ENCODE data around the gene EXOSC2.

Gene EXOSC2

DNA sequence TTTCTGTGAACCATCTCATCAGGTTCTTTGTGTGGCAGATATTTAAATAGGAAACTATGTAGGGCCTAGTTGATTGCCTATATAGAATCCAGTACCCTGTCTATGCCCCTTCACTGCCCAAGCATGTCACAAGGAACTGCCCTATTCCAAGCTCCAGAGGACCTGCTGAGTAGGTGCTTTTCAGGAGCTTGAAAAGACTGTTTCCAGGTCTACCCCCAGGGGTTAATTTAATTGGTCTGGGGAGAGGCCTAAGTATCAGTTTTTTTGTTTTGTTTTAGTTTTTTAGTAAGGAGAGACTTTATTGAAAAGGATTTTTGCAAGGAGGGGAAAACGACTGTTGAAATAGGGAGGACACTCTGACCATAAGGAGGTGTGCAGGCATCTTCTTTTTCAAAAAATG, 43.3 kb downstream of the EXOSC2 start:
- TF ChIP-seq EGR1 (IDR thresholded peaks at IDR 0.05) (no peak), EP300 (IDR thresholded peaks at IDR 0.05; ENCODE audit: borderline replicate concordance) (no peak), CREB1 (IDR thresholded peaks at IDR 0.05; ENCODE audit: low read depth) (no peak), TCF12 (IDR thresholded peaks at IDR 0.05; ENCODE audit: low read depth) (no peak), TAF1 (IDR thresholded peaks at IDR 0.05; ENCODE audit: low read depth) (no peak), FOXM1 (IDR thresholded peaks at IDR 0.05; ENCODE audit: borderline replicate concordance, low read depth) (no peak)

DNA sequence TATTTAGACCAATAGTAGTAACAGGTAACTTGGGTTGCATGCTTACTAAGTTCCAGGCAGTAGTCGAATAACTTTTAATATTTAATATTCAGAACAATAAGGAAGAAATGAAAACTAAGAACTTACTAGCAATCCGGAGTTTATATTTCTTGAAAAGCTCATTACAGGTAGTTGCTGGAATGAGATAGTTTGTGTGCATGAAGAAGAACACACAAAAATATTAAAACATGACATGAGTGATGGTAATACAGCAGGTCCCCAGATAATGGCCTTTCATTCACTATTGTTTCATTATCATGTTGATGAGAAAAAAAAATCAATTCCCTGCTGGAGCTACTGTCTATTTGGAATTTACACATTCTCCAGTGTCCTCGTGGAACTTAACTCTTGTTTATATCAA, 44.7 kb downstream of the EXOSC2 start:
- TF ChIP-seq RAD21 (IDR thresholded peaks at IDR 0.05; ENCODE audit: low read depth) (no peak), TAF1 (IDR thresholded peaks at IDR 0.05; ENCODE audit: low read depth) (no peak), EP300 (IDR thresholded peaks at IDR 0.05; ENCODE audit: borderline replicate concordance) (no peak), NFIC (IDR thresholded peaks at IDR 0.05) (no peak), CEBPB (IDR thresholded peaks at IDR 0.05) (no peak), TCF12 (IDR thresholded peaks at IDR 0.05; ENCODE audit: low read depth) (no peak), CREB1 (IDR thresholded peaks at IDR 0.05; ENCODE audit: low read depth) (no peak), TEAD4 (IDR thresholded peaks at IDR 0.05) (no peak), FOXM1 (IDR thresholded peaks at IDR 0.05; ENCODE audit: borderline replicate concordance, low read depth) (no peak), ZBTB7A (IDR thresholded peaks at IDR 0.05; ENCODE audit: low read depth) (no peak), YY1 (IDR thresholded peaks at IDR 0.05; ENCODE audit: low read depth) (no peak), EGR1 (IDR thresholded peaks at IDR 0.05) (no peak)
- TF ChIP-seq, protein P1, sequence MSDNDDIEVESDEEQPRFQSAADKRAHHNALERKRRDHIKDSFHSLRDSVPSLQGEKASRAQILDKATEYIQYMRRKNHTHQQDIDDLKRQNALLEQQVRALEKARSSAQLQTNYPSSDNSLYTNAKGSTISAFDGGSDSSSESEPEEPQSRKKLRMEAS (IDR thresholded peaks at IDR 0.05), result no peak
- TF ChIP-seq, protein P2, sequence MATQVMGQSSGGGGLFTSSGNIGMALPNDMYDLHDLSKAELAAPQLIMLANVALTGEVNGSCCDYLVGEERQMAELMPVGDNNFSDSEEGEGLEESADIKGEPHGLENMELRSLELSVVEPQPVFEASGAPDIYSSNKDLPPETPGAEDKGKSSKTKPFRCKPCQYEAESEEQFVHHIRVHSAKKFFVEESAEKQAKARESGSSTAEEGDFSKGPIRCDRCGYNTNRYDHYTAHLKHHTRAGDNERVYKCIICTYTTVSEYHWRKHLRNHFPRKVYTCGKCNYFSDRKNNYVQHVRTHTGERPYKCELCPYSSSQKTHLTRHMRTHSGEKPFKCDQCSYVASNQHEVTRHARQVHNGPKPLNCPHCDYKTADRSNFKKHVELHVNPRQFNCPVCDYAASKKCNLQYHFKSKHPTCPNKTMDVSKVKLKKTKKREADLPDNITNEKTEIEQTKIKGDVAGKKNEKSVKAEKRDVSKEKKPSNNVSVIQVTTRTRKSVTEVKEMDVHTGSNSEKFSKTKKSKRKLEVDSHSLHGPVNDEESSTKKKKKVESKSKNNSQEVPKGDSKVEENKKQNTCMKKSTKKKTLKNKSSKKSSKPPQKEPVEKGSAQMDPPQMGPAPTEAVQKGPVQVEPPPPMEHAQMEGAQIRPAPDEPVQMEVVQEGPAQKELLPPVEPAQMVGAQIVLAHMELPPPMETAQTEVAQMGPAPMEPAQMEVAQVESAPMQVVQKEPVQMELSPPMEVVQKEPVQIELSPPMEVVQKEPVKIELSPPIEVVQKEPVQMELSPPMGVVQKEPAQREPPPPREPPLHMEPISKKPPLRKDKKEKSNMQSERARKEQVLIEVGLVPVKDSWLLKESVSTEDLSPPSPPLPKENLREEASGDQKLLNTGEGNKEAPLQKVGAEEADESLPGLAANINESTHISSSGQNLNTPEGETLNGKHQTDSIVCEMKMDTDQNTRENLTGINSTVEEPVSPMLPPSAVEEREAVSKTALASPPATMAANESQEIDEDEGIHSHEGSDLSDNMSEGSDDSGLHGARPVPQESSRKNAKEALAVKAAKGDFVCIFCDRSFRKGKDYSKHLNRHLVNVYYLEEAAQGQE (IDR thresholded peaks at IDR 0.05; ENCODE audit: low read depth), result no peak
- TF ChIP-seq, protein P3, sequence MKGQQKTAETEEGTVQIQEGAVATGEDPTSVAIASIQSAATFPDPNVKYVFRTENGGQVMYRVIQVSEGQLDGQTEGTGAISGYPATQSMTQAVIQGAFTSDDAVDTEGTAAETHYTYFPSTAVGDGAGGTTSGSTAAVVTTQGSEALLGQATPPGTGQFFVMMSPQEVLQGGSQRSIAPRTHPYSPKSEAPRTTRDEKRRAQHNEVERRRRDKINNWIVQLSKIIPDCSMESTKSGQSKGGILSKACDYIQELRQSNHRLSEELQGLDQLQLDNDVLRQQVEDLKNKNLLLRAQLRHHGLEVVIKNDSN (IDR thresholded peaks at IDR 0.05), result no peak

DNA sequence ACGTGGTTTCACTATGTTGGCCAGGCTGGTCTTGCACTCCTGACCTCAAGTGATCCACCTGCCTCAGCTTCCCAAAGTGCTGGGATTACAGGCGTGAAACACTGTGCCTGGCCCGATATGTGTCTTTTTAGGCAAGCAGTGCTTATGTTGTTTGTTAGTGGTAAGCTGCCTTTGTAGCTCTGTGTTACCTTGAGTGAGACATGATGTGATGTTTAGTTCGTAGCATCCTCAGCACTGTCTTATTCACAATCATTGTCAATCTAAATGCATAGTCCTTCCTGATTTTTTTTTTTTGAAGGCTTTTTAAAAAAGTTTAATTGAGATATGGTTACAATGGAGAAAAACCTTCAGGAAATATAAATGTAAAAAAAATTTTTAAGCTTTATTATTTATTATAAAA, 45.5 kb downstream of the EXOSC2 start:
- TF ChIP-seq NFIC (IDR thresholded peaks at IDR 0.05), result no peak
- TF ChIP-seq, protein P3 (IDR thresholded peaks at IDR 0.05), result no peak
- TF ChIP-seq YY1 (IDR thresholded peaks at IDR 0.05; ENCODE audit: low read depth), result no peak
- TF ChIP-seq ZBTB7A (IDR thresholded peaks at IDR 0.05; ENCODE audit: low read depth), result no peak
- TF ChIP-seq TCF12 (IDR thresholded peaks at IDR 0.05; ENCODE audit: low read depth), result no peak
- no peak for TF ChIP-seq TAF1 (IDR thresholded peaks at IDR 0.05; ENCODE audit: low read depth)
- no peak for TF ChIP-seq EP300 (IDR thresholded peaks at IDR 0.05; ENCODE audit: borderline replicate concordance)
- TF ChIP-seq, protein P1 (IDR thresholded peaks at IDR 0.05), result no peak
- TF ChIP-seq FOXM1 (IDR thresholded peaks at IDR 0.05; ENCODE audit: borderline replicate concordance, low read depth), result no peak
- TF ChIP-seq EGR1 (IDR thresholded peaks at IDR 0.05), result no peak
- no peak for TF ChIP-seq TEAD4 (IDR thresholded peaks at IDR 0.05)
- TF ChIP-seq RAD21 (IDR thresholded peaks at IDR 0.05; ENCODE audit: low read depth), result no peak
- TF ChIP-seq CEBPB (IDR thresholded peaks at IDR 0.05), result no peak
- TF ChIP-seq, protein P2 (IDR thresholded peaks at IDR 0.05; ENCODE audit: low read depth), result no peak

DNA sequence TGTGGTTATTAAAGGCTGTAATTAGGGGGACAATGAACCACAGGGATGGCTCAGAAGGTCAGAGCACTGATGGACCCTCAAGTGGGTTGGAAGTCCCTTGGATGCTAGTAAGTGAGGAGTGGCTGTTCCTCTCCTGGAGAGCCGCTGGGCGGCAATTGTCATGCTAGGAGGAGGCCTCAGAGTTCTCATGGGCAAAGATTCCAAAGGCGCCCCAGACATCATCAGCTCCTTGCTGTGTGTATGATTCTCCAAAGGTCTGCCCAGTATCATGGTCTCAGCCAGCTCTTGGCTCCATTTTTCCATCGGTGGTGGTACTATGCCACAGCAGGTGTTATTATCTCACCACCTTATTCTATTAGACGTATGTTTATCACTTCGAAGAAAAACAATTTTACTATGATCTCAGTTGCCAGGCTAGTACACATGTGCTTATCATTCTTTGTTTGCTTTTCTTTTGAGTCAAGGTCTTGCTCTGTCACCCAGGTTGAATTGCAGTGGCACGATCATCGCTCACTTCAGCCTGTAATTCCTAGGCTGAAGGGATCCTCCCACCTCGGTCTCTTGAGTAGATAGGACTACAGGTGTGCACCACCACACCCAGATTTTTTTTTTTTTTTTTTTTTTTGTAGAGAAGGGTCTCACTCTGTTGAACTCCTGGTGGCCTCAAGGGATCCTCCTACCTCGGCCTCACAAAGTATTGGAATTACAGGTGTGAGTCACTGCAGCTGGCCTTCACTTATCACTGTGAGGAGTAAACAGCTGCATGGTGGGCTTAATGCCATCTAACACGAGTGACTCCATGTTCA, 46.8 kb downstream of the EXOSC2 start:
- TF ChIP-seq ZBTB7A (IDR thresholded peaks at IDR 0.05; ENCODE audit: low read depth), result no peak
- TF ChIP-seq, protein P2 (IDR thresholded peaks at IDR 0.05; ENCODE audit: low read depth), result no peak
- TF ChIP-seq, protein P1 (IDR thresholded peaks at IDR 0.05), result no peak

Measured in Ishikawa (cell line).